VCaP (cell line): ENCODE data around the gene ATP2C2.

Experiments
- H3K27ac ChIP-seq: fragments of 450-650 bp; 2 replicates; pipeline ENCODE4 v1.5.1; 2017
- TF ChIP-seq, protein P1 (sequence below): fragments of 450-650 bp; conservative IDR thresholded peaks from 2 replicates; pipeline ENCODE4 v1.5.1; 2017; ENCODE audit warnings: mild to moderate bottlenecking, moderate library complexity

Gene ATP2C2

DNA sequence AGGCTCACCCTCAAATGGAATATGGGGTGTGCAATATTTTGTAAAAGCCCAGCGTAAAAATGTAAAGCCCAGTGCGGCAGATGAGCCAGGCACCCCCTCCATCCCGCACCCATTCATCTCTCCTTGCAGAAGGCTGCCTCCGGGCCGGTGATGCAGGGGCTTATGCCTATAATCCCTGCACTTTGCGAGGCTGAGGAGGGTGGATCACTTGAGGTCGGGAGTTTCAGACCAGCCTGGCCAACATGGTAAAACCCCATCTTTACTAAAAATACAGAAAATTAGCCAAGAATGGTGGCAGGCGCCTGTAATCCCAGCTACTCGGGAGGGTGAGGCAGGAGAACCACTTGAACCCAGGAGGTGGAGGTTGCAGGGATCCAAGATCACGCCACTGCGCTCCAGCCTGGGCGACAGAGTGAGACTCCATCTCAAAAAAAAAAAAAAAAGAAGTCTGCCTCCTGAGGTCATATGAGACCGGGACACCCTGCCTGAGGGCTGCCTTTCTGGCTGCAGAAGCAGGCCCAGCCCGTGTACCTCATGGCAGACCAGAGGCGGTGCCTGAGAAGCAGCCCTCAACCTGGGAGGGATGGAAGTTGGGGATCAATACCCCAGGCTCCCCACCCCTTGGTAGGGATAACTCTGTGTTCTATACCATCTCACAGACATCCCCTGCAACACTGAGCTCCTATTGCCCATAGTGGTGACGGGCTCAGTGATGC is 17.5 kb upstream of the ATP2C2 start:
- TF ChIP-seq, protein P1, sequence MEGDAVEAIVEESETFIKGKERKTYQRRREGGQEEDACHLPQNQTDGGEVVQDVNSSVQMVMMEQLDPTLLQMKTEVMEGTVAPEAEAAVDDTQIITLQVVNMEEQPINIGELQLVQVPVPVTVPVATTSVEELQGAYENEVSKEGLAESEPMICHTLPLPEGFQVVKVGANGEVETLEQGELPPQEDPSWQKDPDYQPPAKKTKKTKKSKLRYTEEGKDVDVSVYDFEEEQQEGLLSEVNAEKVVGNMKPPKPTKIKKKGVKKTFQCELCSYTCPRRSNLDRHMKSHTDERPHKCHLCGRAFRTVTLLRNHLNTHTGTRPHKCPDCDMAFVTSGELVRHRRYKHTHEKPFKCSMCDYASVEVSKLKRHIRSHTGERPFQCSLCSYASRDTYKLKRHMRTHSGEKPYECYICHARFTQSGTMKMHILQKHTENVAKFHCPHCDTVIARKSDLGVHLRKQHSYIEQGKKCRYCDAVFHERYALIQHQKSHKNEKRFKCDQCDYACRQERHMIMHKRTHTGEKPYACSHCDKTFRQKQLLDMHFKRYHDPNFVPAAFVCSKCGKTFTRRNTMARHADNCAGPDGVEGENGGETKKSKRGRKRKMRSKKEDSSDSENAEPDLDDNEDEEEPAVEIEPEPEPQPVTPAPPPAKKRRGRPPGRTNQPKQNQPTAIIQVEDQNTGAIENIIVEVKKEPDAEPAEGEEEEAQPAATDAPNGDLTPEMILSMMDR: no peak
- H3K27ac ChIP-seq: no peak overlapping the region

DNA sequence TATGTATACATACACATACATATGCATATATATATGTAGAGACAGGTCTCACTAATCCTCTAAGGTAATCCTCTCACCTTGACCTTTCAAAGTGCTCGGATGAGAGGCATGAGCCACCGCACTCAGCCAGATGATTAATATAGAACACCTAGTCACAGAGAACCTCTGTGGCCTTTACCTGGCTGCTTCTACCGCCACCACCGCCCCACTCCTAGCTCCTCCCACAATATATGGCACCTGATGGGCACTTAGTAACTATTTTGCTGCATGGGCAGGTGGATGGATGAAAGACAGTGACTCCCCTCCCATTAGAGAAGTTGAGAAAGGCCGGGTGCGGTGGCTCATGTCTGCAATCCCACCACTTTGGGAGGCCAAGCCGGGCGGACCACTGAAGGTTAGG is 16.7 kb upstream of the ATP2C2 start:
- TF ChIP-seq, protein P1: no peak
- H3K27ac ChIP-seq: no peak overlapping the region

DNA sequence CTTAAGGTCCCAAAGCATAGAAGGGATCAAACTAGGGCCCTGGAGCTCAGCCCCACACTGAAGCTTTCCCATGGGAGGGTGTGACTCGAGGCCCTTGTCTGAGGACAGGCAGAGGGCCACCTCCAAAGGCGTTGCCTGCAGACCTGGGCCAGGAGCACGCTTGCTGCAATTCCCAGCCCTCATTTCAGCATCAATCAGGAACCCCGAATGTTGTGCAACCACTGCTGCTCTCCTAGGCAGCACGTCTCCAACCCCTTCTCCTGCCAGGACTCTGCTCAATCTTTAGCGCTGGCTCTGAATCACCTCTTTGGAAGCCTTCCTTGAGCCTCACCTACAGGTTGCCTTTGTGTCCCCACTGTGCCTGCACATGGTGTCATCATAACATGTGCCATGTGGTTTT is 14.0 kb upstream of the ATP2C2 start:
- TF ChIP-seq, protein P1: no peak
- H3K27ac ChIP-seq: no peak overlapping the region

GRCh38 chr16:84355149-84355548 is 13.2 kb upstream of the ATP2C2 start:
- TF ChIP-seq, protein P1: no peak
- no peak overlapping the region for H3K27ac ChIP-seq

DNA sequence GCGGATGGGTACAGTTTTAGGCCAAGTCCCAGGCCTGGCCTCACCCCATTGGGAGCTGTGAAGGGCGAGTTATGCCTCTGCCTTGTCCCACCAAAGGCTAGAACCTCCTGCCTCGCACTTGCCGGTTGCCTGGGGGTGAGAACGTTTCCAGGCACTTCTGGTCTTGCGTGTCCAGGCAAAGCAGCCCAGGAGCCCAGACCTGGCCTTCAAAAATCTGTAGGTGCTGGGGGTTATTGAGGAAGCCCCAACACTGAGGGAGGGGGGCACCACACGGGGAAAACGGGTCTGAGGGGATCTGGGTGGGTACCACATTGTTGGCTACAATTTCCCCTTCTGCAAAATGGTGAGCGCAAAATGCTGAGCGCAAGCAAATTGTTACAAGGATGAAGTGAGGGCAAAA is 12.2 kb upstream of the ATP2C2 start:
- peak overlapping the region; percentile 71 for H3K27ac ChIP-seq
- TF ChIP-seq, protein P1: no peak

- TF ChIP-seq, protein P1: no peak
- H3K27ac ChIP-seq: peak overlapping the region; percentile 71
Measured at GRCh38 chr16:84356591-84357116, 11.7 kb upstream of the ATP2C2 start.

GRCh38 chr16:84357191-84357651 is 11.1 kb upstream of the ATP2C2 start:
- H3K27ac ChIP-seq: peak overlapping the region; percentile 71

More at GRCh38 chr16:84357191-84357651, 11.1 kb upstream of the ATP2C2 start:
- TF ChIP-seq, protein P1: no peak
